Stimulated activated CD4-positive, alpha-beta T cell treated with anti-CD3 and anti-CD28 coated beads, Interleukin-2, amount 100 ng/mL, for 4 hours (primary cell): ENCODE results near the gene RDH11.
A peak's percentile ranks its signal among the peaks of the same experiment; 100 is the strongest.
"Not testable (repeated sequence)": the region's sequence is repeated elsewhere in the genome, so short reads cannot be mapped to it uniquely, and the experiment has no call there.

ENCODE experiments used
- DNase-seq: peaks from one replicate; pipeline ENCODE4 v3.0.0-alpha.2; 2020; ENCODE audit warnings: low read depth

The RDH11 gene

DNA sequence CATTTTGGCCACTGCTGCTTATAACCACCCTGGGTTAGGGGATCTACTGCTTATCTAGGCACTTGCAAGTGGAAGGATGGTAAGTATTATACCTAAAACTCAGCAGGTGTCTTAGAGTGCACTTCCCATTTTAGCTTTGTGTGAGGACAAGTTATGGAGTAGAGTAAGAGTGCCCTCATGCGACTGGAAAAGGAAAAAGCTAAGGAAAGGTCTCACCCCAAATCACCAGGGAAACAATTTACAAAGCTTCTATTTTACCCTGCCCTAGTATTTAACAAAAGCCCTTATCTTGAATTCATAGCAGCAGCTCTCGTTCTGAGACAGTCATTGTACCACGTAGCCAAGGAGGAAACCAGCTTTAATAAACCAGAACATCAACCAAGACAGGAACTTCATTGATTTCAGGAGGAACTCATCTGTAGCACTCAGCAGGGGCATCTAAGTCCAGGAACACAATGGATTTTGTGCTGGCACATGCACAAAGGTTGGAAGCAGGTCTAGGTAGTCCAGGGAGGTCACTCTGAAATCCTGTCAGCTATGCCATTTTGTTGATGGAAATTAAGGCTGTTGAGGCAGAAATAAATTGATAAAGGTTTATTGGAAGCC, 9.0 kb upstream of the RDH11 start:
- peak; percentile 12 for DNase-seq

DNA sequence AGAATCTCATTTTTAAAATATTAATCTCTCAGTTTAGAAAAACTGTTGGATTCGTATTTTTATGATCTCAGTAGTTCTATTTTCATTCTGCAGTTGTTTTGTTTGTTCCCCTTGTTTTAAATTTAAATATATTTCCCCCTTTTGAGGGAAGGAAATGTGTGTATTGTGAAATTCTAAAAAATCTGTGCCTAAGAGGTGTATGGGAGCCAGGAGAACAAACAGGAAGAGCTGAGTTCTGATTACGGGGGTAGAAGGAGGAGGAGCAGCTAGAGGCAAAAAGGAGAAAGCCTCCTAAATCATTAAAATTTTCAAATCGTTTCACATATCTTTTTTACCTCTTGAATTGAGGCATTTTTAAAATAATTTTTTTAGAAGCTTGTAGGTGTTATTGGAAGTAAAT, 8.4 kb upstream of the RDH11 start:
- no peak for DNase-seq

DNA sequence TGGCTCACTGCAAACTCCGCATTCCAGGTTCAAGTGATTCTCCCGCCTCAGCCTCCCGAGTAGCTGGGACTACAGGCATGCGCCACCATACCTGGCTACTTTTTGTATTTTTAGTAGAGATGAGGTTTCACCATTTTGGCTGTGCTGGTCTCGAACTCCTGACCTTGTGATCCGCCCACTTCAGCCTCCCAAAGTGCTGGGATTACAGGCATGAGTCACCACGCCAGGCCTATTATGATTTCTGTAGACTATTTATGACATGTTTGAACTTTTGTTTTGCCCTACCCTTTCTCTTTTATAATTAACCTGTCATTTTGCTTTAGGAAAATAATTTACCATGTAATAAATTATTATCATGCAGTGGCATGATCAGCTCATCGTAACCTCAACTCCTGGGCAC, 5.9 kb upstream of the RDH11 start, which contains the start of gene RDH12:
Gene RDH12, plus strand, starts transcription at position 395 of the 400 bp plus-strand sequence. CDS start 20,757 bp downstream, outside the sequence.
- DNase-seq: not testable (repeated sequence)

DNA sequence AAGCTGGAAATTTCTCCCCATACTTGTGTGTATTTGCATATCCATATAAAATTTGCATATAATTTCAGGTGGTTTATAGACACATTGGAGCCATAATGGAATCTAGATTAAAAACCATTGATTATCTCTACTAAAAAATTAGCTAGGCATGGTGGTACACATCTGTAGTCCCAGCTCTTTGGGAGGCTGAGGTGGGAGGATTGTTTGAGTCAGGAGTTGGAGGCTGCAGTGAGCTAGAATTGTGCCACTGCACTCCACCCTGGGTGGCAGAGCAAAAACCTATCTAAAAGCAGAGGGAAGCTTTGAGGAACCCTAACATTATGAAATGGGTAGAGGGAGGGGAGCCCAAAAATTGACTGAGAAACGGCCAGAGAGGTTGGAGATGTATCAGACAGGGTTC, 2.6 kb upstream of the RDH11 start:
- DNase-seq: no peak

DNA sequence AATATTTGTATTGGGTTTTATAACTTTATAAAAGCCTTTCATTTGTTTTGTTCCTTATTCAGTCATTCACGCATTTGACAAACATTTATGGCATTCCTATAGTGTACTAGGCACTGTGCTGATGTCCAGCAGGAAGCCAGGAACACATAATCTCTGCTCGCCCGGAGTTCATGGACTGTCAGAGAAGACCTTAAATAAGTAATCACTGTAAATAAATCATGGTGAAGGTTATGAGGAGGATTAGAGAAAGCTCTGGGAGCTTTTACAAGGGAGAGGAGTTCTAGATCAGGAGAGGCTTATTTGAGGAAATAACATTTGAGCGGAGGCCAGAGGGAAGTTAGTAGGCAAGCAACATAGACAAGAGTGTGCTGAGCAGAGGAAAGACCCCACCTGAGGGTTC, 1.4 kb upstream of the RDH11 start:
- DNase-seq: no peak

DNA sequence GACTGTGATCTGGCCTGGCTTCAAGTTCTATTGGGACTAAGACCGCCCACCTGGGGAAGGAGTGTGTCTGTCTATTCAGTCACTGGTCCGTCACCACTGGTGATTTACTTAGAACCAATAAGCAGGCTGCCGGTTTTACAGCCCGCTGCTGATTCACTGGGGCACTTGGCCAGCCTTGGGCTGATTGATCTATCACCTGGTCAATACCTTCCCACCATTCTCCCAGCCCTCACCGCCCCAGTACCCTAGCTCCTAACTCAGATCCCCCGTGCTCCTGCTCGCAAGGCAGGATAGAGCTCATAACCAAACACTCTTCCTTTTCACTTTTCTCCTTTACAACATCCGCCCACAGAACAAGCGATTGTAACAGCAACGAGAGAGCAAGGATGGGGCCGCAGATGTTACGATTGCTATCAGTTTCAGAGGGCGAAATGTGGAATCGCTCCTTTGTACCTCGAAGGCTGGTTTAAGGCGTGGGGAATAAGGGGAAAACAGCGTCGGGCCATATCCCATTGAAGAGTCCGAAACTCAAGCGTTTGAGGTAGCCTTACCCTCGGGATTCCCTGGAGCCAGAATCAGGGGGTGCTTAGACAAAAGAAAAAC, 672 bp downstream of the RDH11 start:
- DNase-seq: peak; percentile 67

DNA sequence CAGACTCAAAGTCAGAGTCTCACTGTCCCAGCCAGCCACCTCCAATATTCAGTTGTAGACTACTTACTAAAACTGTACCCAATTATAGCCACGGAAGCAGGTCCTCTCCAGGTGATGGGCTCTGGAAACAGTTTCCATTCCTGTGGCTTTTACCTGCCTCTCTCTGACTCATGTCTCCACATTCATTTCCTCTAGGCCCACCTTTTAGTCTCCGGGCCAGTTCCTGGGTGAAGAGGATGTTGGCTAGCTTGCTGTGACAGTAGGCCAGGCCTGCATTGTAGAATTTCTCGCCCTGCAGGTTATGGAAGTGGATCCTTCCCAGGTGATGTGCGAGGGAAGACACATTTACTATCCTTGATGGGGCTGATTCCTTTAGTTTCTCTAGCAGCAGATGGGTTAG, 5.6 kb downstream of the RDH11 start:
- no peak for DNase-seq

DNA sequence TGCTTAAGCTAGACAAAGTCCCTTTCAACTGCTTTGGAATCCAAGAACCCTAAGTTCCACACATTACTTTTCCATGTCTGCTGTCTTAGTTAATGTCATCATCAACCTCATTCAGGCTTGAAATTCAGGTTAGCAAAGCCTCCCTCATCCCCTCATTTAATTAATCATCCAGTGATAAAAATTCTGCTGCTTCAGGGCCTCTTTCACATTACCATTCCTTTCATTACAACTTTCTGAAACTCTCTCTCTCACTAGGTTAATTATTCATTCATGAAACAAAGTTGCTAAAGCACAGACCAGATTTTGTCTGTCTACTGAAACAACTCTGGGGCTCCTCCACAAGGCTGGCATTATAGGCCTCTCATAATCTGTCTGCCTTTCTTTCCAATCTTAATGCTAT, 11.7 kb downstream of the RDH11 start:
- DNase-seq: no peak

DNA sequence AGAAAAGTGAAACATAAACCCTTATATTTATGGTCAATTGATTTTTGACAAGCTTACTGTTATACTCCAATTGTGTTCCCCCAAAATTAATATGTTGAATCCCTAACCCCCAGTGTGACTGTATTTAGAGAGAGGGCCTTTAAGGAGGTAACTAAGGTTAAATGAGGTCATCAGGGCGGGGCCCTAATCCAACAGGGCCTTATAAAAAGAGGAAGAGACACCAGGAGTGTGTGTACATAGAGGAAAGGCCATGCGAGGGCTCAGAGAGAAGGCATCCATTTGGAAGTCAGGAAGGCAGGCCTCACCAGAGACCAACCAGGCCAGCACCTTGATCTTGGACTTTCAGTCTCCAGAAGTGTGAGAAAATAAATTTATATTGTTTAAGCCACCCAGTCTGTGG, 14.6 kb downstream of the RDH11 start:
- DNase-seq: no peak

DNA sequence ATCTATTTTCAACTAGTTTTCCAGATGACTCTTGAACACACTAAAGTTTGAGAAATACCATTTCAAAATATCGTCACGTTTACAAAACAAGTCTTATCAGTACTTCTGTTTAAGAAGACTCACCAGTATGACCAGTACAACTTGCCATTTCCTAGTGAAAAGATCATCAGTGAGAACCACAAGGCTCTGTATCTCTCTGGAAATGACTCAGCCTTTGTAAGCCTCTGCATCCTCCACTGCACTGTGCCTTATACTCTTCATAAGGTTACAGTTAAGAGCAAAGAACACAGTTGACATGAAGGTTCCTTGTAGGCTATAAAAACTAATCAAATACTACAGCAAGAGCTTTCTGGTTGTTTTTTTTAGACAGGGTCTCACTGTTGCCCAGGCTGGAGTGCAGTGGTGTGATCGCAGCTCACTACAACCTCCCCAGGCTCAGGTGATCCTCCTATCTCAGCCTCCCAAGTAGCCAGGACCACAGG, 15.4 kb downstream of the RDH11 start:
- no peak for DNase-seq

DNA sequence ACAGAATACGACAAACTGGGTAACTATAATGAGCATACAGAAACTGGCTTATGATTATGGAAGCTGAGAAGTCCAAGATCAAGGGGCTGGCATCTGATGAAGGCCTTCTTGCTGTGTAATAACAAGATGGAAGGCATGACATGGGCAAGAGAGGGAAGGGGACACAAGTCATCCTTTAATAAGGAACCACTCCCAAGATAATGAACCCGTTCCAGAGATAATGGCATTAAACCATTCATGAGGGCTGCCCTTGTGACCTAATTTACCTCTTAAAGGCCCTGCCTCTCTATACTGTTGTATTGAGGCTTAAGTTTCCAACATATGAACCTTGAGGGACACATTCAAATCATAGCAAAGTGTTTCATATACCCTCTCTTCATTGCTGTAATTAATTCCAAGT, 16.6 kb downstream of the RDH11 start:
- no peak for DNase-seq

DNA sequence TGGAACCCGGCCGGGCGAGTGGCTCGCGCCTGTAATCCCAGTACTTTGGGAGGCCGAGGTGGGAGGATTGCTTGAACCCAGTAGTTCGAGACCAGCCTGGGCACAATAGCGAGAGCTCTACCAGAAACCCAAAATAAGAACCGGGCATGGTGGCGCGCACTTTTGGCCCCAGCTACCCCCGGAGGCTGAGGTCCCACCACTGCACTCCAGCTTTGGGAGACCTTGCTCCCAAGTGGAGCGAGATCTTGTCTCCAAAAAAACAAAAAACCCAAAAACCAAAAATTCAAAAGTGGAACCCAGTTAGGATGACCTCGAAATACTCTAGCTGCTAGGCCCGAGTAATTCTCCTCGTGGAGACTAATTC, 20.4 kb downstream of the RDH11 start:
- DNase-seq: no peak

DNA sequence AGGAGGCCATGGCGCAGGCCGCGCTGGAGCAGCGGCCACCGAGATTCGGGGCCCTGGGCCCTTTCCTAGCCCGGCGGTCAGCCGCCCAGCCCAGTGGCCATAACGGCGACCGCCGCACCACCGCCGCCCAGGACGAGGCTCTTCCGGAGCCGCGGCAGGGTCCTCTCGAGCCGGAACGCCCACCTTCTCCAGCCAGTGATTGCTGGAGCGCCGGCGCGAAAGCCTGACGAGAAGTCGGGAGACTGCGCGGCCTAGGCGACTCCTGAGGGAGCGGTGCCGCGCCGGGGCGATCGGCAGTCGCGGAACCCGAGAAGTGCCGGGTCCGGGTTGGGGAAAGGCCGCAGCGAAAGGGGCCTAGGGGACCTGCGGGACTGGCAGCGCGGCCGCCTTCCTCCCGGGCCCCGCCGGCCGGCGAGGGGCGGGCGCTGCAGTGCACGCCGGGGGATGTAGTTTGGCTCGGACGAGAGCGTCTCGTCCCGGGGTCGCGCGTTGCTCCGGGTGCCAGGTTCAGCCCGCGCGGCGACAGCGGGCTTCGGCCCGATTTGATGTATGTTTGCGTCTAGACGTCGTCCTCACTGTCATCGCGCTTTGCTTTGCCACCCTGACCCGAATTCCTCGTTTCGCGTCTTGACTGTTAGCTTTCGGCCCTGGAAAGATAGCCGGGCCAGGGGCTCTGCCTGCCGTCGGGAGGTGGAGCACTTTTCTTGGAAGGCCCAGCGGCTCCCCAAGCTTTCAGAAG, 20.9 kb downstream of the RDH11 start, which contains the start of gene VTI1B:
Gene VTI1B, minus strand, starts transcription at position 153 of the 739 bp plus-strand sequence. Its CDS starts 143 bp downstream, at position 10.
- peak; percentile 65 for DNase-seq

DNA sequence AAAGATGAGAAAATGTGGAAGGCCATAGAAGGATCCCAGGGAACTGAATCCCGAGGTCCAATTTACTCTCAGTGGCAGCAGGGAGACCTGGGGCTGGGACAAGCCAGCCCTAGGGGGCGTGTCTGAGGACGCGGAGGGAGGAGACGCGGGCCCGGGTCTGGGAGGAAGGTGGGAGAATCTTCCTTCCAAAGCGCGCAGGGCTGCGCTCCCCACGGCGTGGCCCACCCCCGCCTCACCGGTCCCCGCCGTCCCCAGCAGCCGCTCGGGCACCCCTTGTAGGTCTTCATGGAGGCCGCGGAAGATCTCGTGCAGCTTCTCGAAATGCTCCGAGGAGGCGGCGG, 21.5 kb downstream of the RDH11 start:
- peak; percentile 33 for DNase-seq

DNA sequence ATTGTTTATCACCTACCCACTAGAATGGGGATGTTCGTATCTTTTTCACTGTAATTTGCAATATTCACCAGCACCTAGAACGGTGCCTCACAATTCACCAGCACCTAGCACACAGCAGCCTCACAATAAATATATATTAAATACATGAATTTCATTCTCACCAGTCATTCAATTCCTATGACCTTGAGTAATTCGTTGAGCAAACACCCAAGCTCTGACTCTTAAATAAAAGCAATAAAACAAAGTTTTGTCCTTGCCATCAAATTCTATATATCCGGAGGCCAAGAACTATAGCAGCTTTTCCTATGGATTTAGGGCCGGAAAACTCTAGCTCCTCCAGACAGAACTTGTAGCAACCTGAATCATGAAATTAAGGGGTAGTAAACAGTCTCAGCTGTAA, 22.1 kb downstream of the RDH11 start:
- no peak for DNase-seq

DNA sequence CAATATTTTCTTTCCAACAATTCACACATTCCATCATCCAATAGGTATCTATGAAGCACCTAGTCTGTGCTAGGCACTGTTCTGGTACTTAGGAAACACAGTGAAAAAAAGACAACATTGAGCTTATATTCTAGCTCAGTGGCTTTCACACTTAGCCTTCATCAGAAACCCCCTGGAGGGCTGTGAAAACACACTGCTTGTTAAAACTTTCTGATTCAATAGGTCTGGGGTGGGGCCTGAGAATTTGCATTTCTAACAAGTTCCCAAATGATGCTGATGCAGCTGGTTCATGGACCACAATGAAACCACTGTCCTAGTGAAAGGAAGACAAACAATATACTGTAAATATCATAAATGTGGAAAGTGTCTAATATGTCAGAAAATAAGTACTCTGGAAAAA, 27.0 kb downstream of the RDH11 start:
- DNase-seq: no peak

DNA sequence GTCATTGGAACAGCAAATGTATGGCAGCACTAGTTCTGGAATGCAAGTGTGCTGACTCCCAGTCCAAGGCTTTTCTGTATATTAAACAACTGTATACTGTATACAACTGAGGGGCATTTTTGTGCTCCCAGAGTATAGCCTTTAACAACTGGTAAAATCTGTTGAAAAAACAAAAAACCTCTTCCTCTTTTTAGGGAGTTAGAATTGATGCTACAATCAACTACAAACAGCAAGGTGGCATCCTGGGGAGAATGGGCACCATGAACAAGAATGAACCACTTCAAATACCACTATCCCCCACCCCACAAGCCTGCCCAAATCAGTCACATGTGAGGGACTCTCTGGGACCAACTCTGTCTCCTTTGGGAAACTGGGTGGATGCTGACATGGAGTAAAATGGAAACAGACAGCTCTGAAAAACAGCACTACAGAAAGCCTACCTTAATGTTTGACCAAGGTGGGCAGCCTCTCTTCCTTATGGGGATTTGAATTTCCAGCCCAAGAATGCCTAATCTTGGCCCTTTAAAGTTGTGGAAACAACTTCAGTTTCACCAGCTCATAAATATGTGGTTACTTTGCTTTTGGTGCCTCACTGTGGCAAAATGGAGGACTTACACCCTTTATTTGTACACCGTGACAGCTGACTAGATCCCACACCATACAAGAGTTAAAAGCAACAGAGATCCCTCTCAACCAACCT, 28.7 kb downstream of the RDH11 start:
- DNase-seq: peak; percentile 5

DNA sequence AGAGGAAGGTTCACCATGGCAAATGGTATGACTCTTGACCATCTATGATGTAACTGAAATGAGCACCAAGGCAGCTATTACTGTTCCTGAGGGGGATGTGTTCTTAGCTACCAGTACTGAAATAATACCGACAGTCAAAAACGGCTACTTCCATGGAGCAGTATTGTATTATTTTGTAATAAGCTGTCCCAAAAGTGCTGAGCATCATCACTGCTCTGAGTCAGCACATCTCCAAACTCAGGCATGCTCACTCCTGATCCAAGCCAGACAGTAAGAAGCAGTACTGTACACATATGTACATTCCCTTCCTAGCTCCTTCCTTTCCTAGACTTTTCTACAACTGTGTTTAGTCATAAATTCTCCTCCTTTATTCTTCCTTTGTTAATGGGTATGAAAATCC, 29.7 kb downstream of the RDH11 start:
- no peak for DNase-seq

DNA sequence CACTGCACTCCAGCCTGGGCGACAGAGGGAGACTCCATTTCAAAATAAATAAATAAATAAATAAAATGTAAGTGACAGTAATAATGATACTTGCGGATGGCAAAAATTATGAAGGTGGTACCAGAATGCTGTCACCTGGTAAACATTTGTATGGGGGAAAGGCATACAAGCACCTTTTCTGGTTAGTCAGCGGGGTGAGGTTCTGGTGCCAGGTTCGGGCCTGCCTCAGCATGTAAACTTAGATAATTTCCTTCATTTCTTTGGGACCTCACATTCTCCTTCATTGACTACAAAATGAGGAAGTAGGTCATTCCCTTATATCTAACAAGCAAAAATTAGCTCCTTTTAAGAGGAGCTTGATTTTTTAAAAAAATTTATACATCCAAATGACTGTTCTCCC, 31.9 kb downstream of the RDH11 start:
- no peak for DNase-seq

DNA sequence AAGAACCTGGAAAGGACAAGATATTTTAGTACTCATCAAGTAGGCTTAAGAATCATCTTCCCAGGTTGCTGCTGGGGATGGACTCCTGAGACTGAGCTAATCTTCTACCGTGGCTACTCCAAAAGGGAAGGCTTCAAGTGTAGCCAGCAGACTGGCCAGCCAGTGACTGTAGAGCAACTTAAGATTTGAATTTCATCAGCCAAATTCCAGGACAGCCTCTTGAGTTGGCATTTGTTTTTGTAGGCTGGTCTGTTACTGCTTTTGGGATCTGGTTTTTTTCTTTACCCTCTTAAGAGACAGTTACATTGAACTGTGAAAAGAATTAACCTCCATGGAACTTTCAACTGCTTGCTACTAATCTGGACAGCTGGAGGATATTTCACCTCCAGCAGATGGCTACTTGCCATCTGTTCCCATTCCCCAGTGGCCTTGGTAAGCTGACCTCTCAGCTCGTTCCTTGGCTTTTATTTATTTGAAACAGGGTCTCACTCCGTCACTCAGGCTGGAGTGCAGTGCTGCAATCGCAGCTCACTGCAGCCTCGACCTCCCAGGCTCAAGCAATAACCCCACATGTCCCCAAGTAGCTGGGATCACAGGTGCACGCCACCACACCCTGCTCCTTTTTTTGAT, 41.8 kb downstream of the RDH11 start:
- DNase-seq: no peak

DNA sequence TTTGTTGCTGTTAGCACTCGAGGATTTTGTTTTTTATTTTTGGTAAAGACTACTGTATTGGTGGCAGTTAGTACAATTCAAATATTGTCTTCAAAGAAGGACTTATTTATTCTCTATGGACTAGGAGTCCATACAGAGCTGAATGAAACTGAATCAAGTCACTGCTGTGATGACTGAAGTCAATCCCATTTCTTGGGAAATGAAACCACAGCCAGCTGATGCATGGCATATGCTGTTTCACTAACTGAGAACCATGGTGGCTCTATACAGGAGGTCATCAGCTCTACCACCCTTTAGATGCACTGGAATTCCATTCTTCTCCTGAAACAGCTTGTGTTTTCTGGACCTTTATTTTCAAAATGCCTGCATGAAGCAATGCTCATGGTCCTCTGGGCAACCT, 43.4 kb downstream of the RDH11 start:
- no peak for DNase-seq

DNA sequence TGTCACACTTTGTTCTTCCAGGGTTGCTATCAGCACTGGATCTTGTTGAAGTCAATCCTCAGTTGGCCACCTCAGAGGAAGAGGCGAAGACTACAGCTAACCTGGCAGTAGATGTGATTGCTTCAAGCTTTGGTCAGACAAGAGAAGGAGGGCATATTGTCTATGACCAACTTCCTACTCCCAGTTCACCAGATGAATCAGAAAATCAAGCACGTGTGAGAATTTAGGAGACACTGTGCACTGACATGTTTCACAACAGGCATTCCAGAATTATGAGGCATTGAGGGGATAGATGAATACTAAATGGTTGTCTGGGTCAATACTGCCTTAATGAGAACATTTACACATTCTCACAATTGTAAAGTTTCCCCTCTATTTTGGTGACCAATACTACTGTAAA, 44.9 kb downstream of the RDH11 start:
- no peak for DNase-seq
